ENCODE data around the gene EHD1.

DNA sequence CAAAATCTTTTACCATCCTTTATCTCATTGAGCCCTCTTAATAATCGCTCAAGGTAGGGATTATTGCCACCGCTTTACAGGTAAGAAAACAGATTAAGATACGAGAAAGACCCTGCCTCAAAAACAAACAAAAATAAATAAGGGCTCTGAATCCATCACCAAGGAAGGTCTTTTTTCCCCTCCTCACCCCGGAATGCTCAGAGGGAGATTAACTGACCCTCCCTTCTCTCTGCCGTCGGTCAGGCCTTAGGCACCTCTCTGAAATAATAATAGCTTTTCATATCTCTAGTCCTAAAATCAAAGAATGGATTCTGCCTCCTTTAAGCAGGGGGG is 39.2 kb upstream of the EHD1 start:
- TF ChIP-seq, protein P1, sequence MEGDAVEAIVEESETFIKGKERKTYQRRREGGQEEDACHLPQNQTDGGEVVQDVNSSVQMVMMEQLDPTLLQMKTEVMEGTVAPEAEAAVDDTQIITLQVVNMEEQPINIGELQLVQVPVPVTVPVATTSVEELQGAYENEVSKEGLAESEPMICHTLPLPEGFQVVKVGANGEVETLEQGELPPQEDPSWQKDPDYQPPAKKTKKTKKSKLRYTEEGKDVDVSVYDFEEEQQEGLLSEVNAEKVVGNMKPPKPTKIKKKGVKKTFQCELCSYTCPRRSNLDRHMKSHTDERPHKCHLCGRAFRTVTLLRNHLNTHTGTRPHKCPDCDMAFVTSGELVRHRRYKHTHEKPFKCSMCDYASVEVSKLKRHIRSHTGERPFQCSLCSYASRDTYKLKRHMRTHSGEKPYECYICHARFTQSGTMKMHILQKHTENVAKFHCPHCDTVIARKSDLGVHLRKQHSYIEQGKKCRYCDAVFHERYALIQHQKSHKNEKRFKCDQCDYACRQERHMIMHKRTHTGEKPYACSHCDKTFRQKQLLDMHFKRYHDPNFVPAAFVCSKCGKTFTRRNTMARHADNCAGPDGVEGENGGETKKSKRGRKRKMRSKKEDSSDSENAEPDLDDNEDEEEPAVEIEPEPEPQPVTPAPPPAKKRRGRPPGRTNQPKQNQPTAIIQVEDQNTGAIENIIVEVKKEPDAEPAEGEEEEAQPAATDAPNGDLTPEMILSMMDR (IDR thresholded peaks at IDR 0.05) = no peak
- TF ChIP-seq POLR2A (IDR thresholded peaks at IDR 0.05) (no peak), POLR2AphosphoS5 (IDR thresholded peaks at IDR 0.05) (no peak)

All from breast epithelium (tissue), 3 donors.